C4-2B (cell line): ENCODE measurements around the gene SH3PXD2B.

ENCODE experiments used
- CTCF ChIP-seq: fragments of 450-650 bp; conservative IDR thresholded peaks from 2 replicates; pipeline ENCODE4 v1.5.1; 2017; ENCODE audit warnings: mild to moderate bottlenecking
- ZFX ChIP-seq: fragments of 450-650 bp; IDR thresholded peaks from 2 replicates; pipeline ENCODE4 v1.6.1; 2017

DNA sequence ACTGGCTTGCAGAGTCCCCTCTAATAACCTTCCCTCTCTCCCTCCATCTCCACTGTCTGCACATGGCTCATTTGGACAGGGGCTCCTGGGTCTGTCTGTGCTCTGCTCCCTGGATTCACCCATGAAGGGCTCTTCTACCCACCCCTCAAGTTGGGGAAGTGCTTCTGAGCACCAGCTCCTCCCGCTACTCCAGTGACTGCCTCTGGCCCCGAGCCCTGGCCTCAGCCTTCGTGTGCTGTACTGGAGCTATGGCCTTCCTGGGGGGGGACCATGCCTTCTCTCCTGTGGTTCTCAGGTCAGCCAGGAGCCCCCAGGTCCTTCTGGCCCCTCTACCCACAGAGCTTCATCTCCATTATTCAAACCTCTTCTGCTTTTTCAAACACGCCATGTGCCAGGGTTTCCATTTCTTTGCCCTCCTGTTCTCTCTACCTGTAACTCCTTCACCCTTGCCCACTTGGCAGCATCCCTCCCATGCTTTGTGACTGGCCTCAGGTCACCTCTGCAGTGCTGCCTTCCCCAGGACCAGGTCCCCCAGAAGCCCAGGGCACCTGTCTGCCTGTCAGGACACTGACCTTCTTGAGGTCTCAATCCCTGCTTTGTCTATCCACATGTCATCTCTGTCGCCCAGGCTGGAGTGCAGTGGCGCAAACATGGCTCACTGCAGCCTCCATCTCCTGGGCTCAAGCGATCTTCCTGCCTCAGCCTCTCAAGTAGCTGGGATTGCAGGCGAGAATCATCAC lies 9.5 kb downstream of the SH3PXD2B start:
- TF ChIP-seq CTCF: no peak
- TF ChIP-seq ZFX: no peak
